CD4-positive, CD25-positive, alpha-beta regulatory T cell (primary cell): ENCODE data around the gene PDS5B. TPM values are rescaled to one million over a fixed set of nuclear protein-coding genes. Genes with fewer than 3 reads are reported as not detected.
"Not testable (repeated sequence)": the region's sequence is repeated elsewhere in the genome, so short reads cannot be mapped to it uniquely, and the experiment has no call there.

Experiments
- ATAC-seq, 2 donors: fragments of 150-1000 bp; cut with Tn5 transposase; one replicate each; pipeline ENCODE4 v1.10.0; 2021; ENCODE audit warnings: low read depth in 2 of 2, moderate number of reproducible peaks in 2 of 2, moderate library complexity in 1 of 2
- DNase-seq, 3 donors: peaks; one replicate each; pipeline versions ENCODE4 v3.0.0 to v3.0.0-alpha.2; 2012 to 2022; ENCODE audit warnings: mixed read lengths in 1 of 3
- H3K27ac ChIP-seq: one replicate; pipeline ENCODE4 v1.7.0; 2013; ENCODE audit warnings: mild to moderate bottlenecking, low read length; ENCODE audit not compliant: insufficient read depth, poor library complexity, severe bottlenecking
- H3K27me3 ChIP-seq: one replicate; pipeline ENCODE4 v1.7.0; 2013; ENCODE audit warnings: low read length; ENCODE audit not compliant: control insufficient read depth, insufficient read depth
- H3K36me3 ChIP-seq: one replicate; pipeline ENCODE4 v1.7.0; 2013; ENCODE audit warnings: mild to moderate bottlenecking, low read length, moderate library complexity; ENCODE audit not compliant: control insufficient read depth, insufficient read depth
- H3K4me1 ChIP-seq: 2 replicates; pipeline ENCODE4 v1.7.0; 2013; ENCODE audit warnings: mild to moderate bottlenecking, low read length; ENCODE audit not compliant: insufficient read depth, control insufficient read depth, poor library complexity, severe bottlenecking
- H3K4me3 ChIP-seq: one replicate; pipeline ENCODE4 v1.7.0; 2013; ENCODE audit warnings: low read depth, mild to moderate bottlenecking, low read length, moderate library complexity
- H3K9me3 ChIP-seq, 2 experiments: 1 replicate in 1 of 2; 2 replicates in 1 of 2; pipeline ENCODE4 v1.7.0; 2013; ENCODE audit warnings: low read length in 2 of 2, mild to moderate bottlenecking in 1 of 2, moderate library complexity in 1 of 2; ENCODE audit not compliant: control insufficient read depth in 2 of 2
- H3K27ac Mint-ChIP-seq, 3 donors: one replicate each; pipeline ENCODE4 v1.8.0; 2020 to 2022; ENCODE audit warnings: mild to moderate bottlenecking in 3 of 3, mixed read lengths in 3 of 3, moderate library complexity in 2 of 3
- H3K27me3 Mint-ChIP-seq: one replicate; pipeline ENCODE4 v1.8.0; 2022; ENCODE audit warnings: mild to moderate bottlenecking, mixed read lengths
- H3K36me3 Mint-ChIP-seq: one replicate; pipeline ENCODE4 v1.8.0; 2020; ENCODE audit warnings: mixed read lengths
- H3K4me1 Mint-ChIP-seq, 4 donors: one replicate each; pipeline ENCODE4 v1.8.0; 2020 to 2022; ENCODE audit warnings: mixed read lengths in 4 of 4, mild to moderate bottlenecking in 1 of 4
- H3K4me3 Mint-ChIP-seq, 4 donors: one replicate each; pipeline ENCODE4 v1.8.0; 2020 to 2022; ENCODE audit warnings: mild to moderate bottlenecking in 4 of 4, mixed read lengths in 4 of 4, moderate library complexity in 3 of 4
- H3K9me3 Mint-ChIP-seq, 7 donors: one replicate each; pipeline ENCODE4 v1.8.0; 2020 to 2022; ENCODE audit warnings: mixed read lengths in 7 of 7, mild to moderate bottlenecking in 3 of 7, moderate library complexity in 2 of 7
- polyA plus RNA-seq, 4 donors: library from polyadenylated mRNA; unstranded; fragments of 300-500 nt; fragmentation: Illumina TruSeq; gene quantifications; one replicate each; pipeline ENCODE4 v1.2.3, GENCODE V29; 2021
- total RNA-seq: library from RNA; stranded (reverse); gene quantifications from one replicate; pipeline ENCODE4 v1.2.3, GENCODE V29; 2022

Gene PDS5B
- total and polyA plus RNA-seq, 5 donors from 2014 or later, result 28.6 to 51.4 (median 34.5) TPM

GRCh38 chr13:32823597-32823996 is 237.3 kb downstream of the PDS5B start:
- ATAC-seq (no peak), DNase-seq (no peak)
- Histone ChIP-seq H3K27me3 (peaks cover 4% of the 10 kb centered on the region), H3K9me3 (no peaks in the 10 kb centered on the region), H3K4me3 (no peak overlapping the region), H3K36me3 (no peaks in the 10 kb centered on the region), H3K4me1 (no peaks in the 10 kb centered on the region), H3K27ac (no peak overlapping the region)
- Mint-ChIP-seq H3K4me3 (no peak overlapping the region), H3K27me3 (no peaks in the 10 kb centered on the region), H3K36me3 (no peaks in the 10 kb centered on the region), H3K9me3 (no peaks in the 10 kb centered on the region), H3K27ac (no peak overlapping the region), H3K4me1 (no peaks in the 10 kb centered on the region)

DNA sequence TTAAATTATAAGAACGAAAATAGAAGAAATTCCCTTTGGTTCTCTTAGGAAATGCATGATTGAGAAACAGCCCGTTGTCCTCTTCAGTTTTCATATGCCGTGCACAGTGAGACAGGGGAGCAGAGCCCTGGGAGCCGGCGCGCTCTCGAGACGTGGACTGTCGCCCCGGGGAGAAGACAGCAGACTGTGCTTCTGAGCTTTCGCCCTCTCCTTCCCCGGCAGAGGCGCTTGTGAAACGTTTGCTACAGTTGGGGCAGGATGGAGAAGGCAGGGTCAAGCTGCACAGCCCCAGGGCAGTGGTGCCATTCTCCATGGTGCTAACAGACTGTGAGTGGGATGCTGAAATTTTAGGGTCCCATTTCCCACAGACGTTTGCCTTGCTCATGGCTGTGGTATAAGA is 237.8 kb downstream of the PDS5B start:
- H3K27me3 Mint-ChIP-seq, result no peaks in the 10 kb centered on the region
- no peak overlapping the region for H3K4me3 Mint-ChIP-seq
- no peak for DNase-seq
- no peaks in the 10 kb centered on the region for H3K4me1 Mint-ChIP-seq
- Histone ChIP-seq H3K27me3 (peaks cover 2% of the 10 kb centered on the region), H3K36me3 (no peaks in the 10 kb centered on the region), H3K27ac (no peak overlapping the region), H3K9me3 (no peaks in the 10 kb centered on the region), H3K4me3 (no peak overlapping the region), H3K4me1 (no peaks in the 10 kb centered on the region)
- H3K9me3 Mint-ChIP-seq, result no peaks in the 10 kb centered on the region
- H3K36me3 Mint-ChIP-seq, result no peaks in the 10 kb centered on the region
- no peak overlapping the region for H3K27ac Mint-ChIP-seq
- no peak for ATAC-seq

DNA sequence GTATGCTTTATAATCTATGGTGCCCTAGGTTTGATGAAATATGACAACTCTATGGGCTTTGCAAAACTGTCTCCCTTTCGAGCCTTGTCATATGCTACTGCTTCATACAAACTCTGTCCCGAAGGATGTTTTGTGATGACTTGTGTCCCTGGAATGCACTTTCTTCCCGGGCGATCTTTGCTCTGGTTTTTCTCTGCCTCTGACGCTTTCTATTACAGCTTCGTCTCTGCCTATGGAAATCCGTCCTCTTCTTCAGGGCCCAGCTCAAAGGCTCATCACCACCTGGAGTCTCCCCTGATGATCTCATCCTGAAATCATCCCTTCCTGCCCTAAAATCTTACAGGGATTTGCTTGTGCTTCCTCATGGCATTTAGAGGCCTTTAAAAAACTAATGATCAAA is 238.4 kb downstream of the PDS5B start:
- H3K9me3 Mint-ChIP-seq, result no peaks in the 10 kb centered on the region
- no peaks in the 10 kb centered on the region for H3K4me1 ChIP-seq
- no peak overlapping the region for H3K4me3 ChIP-seq
- H3K9me3 ChIP-seq, result no peaks in the 10 kb centered on the region
- no peak overlapping the region for H3K27ac ChIP-seq
- H3K4me3 Mint-ChIP-seq, result no peak overlapping the region
- DNase-seq, result no peak
- H3K36me3 ChIP-seq, result no peaks in the 10 kb centered on the region
- no peaks in the 10 kb centered on the region for H3K36me3 Mint-ChIP-seq
- peaks cover 2% of the 10 kb centered on the region for H3K27me3 ChIP-seq
- no peak for ATAC-seq
- H3K27ac Mint-ChIP-seq, result no peak overlapping the region
- no peaks in the 10 kb centered on the region for H3K4me1 Mint-ChIP-seq
- H3K27me3 Mint-ChIP-seq, result no peaks in the 10 kb centered on the region

- H3K27me3 Mint-ChIP-seq, result no peaks in the 10 kb centered on the region
- Histone ChIP-seq H3K4me1 (no peaks in the 10 kb centered on the region), H3K27me3 (peaks cover 2% of the 10 kb centered on the region), H3K27ac (no peak overlapping the region), H3K4me3 (no peak overlapping the region), H3K9me3 (no peaks in the 10 kb centered on the region), H3K36me3 (no peaks in the 10 kb centered on the region)
- peaks cover 0 to 2% (median 0%) of the 10 kb centered on the region in 7 donors for H3K9me3 Mint-ChIP-seq
- H3K27ac Mint-ChIP-seq, result no peak overlapping the region
- H3K4me1 Mint-ChIP-seq, result no peaks in the 10 kb centered on the region
- no peak overlapping the region for H3K4me3 Mint-ChIP-seq
- no peak for ATAC-seq
- no peak for DNase-seq
- H3K36me3 Mint-ChIP-seq, result no peaks in the 10 kb centered on the region
These were observed 239.2 kb downstream of the PDS5B start for GRCh38 chr13:32825481-32825880.

DNA sequence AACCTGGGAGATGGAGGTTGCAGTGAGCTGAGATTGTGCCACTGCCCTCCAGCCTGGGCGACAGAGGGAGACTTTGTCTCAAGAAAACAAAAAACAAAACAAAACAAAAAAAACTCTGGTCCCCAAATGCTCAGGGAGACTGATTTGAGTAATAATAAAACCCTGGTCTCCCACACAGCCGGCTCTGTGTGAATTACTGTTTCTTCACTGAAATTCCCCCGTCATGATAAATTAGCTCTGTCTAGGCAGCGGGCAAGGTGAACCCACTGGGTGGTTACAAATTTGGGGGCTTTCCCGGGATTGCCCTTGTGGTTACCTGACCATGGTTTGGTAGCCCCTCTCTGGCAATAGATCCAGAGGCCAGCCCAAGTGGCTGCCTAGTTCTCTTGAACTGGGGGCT is 240.1 kb downstream of the PDS5B start:
- DNase-seq, ATAC-seq, H3K4me3 Mint-ChIP-seq, H3K9me3 Mint-ChIP-seq, H3K4me1 ChIP-seq, H3K36me3 ChIP-seq, H3K36me3 Mint-ChIP-seq, H3K27me3 ChIP-seq, H3K27me3 Mint-ChIP-seq, H3K4me1 Mint-ChIP-seq, H3K27ac ChIP-seq, H3K9me3 ChIP-seq, H3K4me3 ChIP-seq, H3K27ac Mint-ChIP-seq: not testable (repeated sequence)

Other genes starting within 250 kb of the PDS5B start
- 48.5 TPM for gene N4BP2L1, start 158.3 kb upstream of the PDS5B start, total RNA-seq
- 10 to 100 TPM; 55.8 to 65.7 (median 61.5) TPM for gene N4BP2L1, start 158.3 kb upstream of the PDS5B start, polyA plus RNA-seq
- 242 TPM for gene N4BP2L2, start 47.7 kb upstream of the PDS5B start, total RNA-seq
- 100 to 1,000 TPM; 161 to 214 (median 193) TPM for gene N4BP2L2, start 47.7 kb upstream of the PDS5B start, polyA plus RNA-seq